OCI-LY1 (cell line): Measurements from ENCODE around the gene PTPRD.
"Not testable (repeated sequence)": the region's sequence is repeated elsewhere in the genome, so short reads cannot be mapped to it uniquely, and the experiment has no call there.

Experiments used
- H2AFZ ChIP-seq: fragments of 200-600 bp; sonication (generic), shearing (Covaris generic); 2 replicates; pipeline ENCODE4 v1.6.0; 2014; ENCODE audit warnings: antibody characterized with exemption, mild to moderate bottlenecking, low read length
- H3F3A ChIP-seq: fragments of 200-600 bp; sonication (generic), shearing (Covaris generic); 2 replicates; pipeline ENCODE4 v1.6.0; 2014; ENCODE audit warnings: mild to moderate bottlenecking, antibody characterized with exemption, low read length, moderate library complexity; ENCODE audit not compliant: insufficient read depth
- H3K27ac ChIP-seq: fragments of 200-600 bp; sonication (generic); 2 replicates; pipeline ENCODE4 v1.5.1; 2014; ENCODE audit warnings: low read length, mixed run types, mild to moderate bottlenecking, low read depth; ENCODE audit not compliant: poor library complexity, severe bottlenecking
- H3K27me3 ChIP-seq: fragments of 200-600 bp; sonication (generic); 2 replicates; pipeline ENCODE4 v1.6.0; 2014; ENCODE audit warnings: antibody characterized with exemption, mild to moderate bottlenecking, low read length, moderate library complexity; ENCODE audit not compliant: insufficient read depth
- H3K36me3 ChIP-seq: fragments of 200-600 bp; sonication (generic); 2 replicates; pipeline ENCODE4 v1.6.1; 2014; ENCODE audit warnings: mild to moderate bottlenecking, antibody characterized with exemption, low read length, moderate library complexity, mixed read lengths; ENCODE audit not compliant: insufficient read depth
- H3K4me1 ChIP-seq: fragments of 200-600 bp; sonication (generic); 2 replicates; pipeline ENCODE4 v1.5.1; 2014; ENCODE audit warnings: mild to moderate bottlenecking, low read length, moderate library complexity; ENCODE audit not compliant: insufficient read depth, severe bottlenecking
- H3K4me2 ChIP-seq: fragments of 200-600 bp; sonication (generic), shearing (Covaris generic); 2 replicates; pipeline ENCODE4 v1.6.1; 2014; ENCODE audit warnings: low read length
- H3K4me3 ChIP-seq: fragments of 200-600 bp; sonication (generic); 2 replicates; pipeline ENCODE4 v1.5.1; 2014; ENCODE audit warnings: low read length, low read depth, mild to moderate bottlenecking, mixed read lengths; ENCODE audit not compliant: poor library complexity, severe bottlenecking
- H3K79me2 ChIP-seq: fragments of 200-600 bp; shearing (Covaris generic); 2 replicates; pipeline ENCODE4 v1.6.1; 2016; ENCODE audit warnings: mixed run types, low read length, mixed read lengths; ENCODE audit not compliant: insufficient read depth
- H3K9ac ChIP-seq: fragments of 200-600 bp; sonication (generic), shearing (Covaris generic); 2 replicates; pipeline ENCODE4 v1.6.1; 2014; ENCODE audit warnings: mild to moderate bottlenecking, low read length, mixed read lengths
- H3K9me2 ChIP-seq: fragments of 200-600 bp; sonication (generic), shearing (Covaris generic); 2 replicates; pipeline ENCODE4 v1.6.1; 2014; ENCODE audit warnings: low read depth, mild to moderate bottlenecking, low read length, mixed read lengths
- H3K9me3 ChIP-seq: fragments of 200-600 bp; shearing (Covaris generic); 2 replicates; pipeline ENCODE4 v1.6.1; 2014; ENCODE audit warnings: low read length, mixed read lengths
- H4K20me1 ChIP-seq: fragments of 200-600 bp; sonication (generic), shearing (Covaris generic); 2 replicates; pipeline ENCODE4 v1.6.0; 2016; ENCODE audit warnings: mild to moderate bottlenecking, low read length; ENCODE audit not compliant: insufficient read depth
- EZH2 ChIP-seq: fragments of 200-600 bp; sonication (generic), shearing (Covaris generic); IDR thresholded peaks from 2 replicates; pipeline ENCODE4 v1.8.0; 2017; ENCODE audit warnings: borderline replicate concordance, mixed run types, mild to moderate bottlenecking, antibody characterized with exemption, low read length, moderate library complexity, mixed read lengths
- TF ChIP-seq, protein P1 (sequence below): fragments of 200-600 bp; sonication (generic), shearing (Covaris generic); IDR thresholded peaks from 2 replicates; pipeline ENCODE4 v1.5.1; 2017; ENCODE audit warnings: mild to moderate bottlenecking, antibody characterized with exemption, low read length, moderate library complexity, mixed read lengths

Gene PTPRD

DNA sequence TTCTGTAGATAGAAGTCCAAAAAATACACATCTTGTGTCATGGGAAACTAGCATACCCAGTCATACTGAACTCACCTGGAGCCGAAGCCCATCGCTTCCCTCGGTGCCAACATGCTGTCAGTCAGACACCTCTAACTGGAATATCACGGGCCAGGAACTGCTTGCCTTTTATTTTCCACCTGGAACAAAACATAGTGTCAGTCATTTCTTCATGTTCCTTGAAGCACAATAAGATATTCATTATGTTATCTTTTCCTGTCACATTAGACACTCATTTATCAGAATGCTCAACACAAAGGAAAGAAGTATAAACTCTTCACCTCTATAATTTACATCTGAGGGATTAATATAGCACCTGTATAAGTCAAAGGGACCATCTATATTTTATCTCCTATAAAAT, 674.4 kb downstream of the PTPRD start:
- Histone ChIP-seq H3K9me2 (no peaks in the 10 kb centered on the region), H3K4me1 (no peaks in the 10 kb centered on the region), H2AFZ (no peak overlapping the region), H3K79me2 (no peaks in the 10 kb centered on the region), H4K20me1 (no peaks in the 10 kb centered on the region), H3K4me2 (no peak overlapping the region), H3F3A (no peaks in the 10 kb centered on the region), H3K27ac (no peak overlapping the region), H3K9me3 (no peaks in the 10 kb centered on the region), H3K4me3 (no peak overlapping the region), H3K36me3 (no peaks in the 10 kb centered on the region), H3K9ac (no peak overlapping the region), H3K27me3 (no peaks in the 10 kb centered on the region)
- TF ChIP-seq EZH2 = no peak
- TF ChIP-seq, protein P1, sequence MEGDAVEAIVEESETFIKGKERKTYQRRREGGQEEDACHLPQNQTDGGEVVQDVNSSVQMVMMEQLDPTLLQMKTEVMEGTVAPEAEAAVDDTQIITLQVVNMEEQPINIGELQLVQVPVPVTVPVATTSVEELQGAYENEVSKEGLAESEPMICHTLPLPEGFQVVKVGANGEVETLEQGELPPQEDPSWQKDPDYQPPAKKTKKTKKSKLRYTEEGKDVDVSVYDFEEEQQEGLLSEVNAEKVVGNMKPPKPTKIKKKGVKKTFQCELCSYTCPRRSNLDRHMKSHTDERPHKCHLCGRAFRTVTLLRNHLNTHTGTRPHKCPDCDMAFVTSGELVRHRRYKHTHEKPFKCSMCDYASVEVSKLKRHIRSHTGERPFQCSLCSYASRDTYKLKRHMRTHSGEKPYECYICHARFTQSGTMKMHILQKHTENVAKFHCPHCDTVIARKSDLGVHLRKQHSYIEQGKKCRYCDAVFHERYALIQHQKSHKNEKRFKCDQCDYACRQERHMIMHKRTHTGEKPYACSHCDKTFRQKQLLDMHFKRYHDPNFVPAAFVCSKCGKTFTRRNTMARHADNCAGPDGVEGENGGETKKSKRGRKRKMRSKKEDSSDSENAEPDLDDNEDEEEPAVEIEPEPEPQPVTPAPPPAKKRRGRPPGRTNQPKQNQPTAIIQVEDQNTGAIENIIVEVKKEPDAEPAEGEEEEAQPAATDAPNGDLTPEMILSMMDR = no peak

- not testable (repeated sequence) for H3K9ac ChIP-seq, H2AFZ ChIP-seq, H3K9me3 ChIP-seq, H3K27me3 ChIP-seq, H3K4me1 ChIP-seq, H3K36me3 ChIP-seq, H3K79me2 ChIP-seq, H3K9me2 ChIP-seq, H3K4me3 ChIP-seq, H3F3A ChIP-seq, H4K20me1 ChIP-seq, H3K27ac ChIP-seq, H3K4me2 ChIP-seq
Observed at GRCh38 chr9:9931464-9931863, 681.3 kb downstream of the PTPRD start.

DNA sequence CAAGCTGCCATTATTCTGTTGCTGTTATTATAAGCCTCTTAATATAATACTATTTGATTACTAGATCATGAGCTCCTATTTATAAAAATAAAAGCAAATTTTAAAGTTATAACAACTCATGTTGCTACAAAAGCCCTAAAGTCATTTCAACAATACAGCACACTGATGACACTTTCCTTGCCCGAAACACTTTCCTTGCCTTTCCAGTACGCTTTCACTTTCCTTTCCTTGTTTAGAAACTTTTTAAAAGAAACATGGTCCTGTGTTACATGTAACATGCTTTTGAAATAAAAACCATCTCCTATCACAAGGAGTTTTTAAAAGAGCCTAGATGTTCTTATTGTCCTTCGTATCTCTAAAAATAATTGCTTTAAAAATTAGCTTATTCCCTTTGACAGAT, 688.4 kb downstream of the PTPRD start:
- Histone ChIP-seq H3K9me2 (no peaks in the 10 kb centered on the region), H3K36me3 (no peaks in the 10 kb centered on the region), H4K20me1 (no peaks in the 10 kb centered on the region), H3F3A (no peaks in the 10 kb centered on the region), H3K9ac (no peak overlapping the region), H3K4me1 (peaks cover 9% of the 10 kb centered on the region), H3K4me2 (no peak overlapping the region), H3K79me2 (no peaks in the 10 kb centered on the region), H3K9me3 (no peaks in the 10 kb centered on the region), H3K27me3 (no peaks in the 10 kb centered on the region), H3K4me3 (no peak overlapping the region), H3K27ac (no peak overlapping the region), H2AFZ (no peak overlapping the region)
- TF ChIP-seq, protein P1 = no peak
- no peak for TF ChIP-seq EZH2

- Histone ChIP-seq H4K20me1 (no peaks in the 10 kb centered on the region), H3K27me3 (no peaks in the 10 kb centered on the region), H3K9me2 (no peaks in the 10 kb centered on the region), H3K36me3 (no peaks in the 10 kb centered on the region), H2AFZ (no peak overlapping the region), H3K9me3 (no peaks in the 10 kb centered on the region), H3K4me1 (peaks cover 12% of the 10 kb centered on the region), H3K4me2 (no peak overlapping the region), H3K9ac (no peak overlapping the region), H3K4me3 (no peak overlapping the region), H3K79me2 (no peaks in the 10 kb centered on the region), H3K27ac (no peak overlapping the region), H3F3A (no peaks in the 10 kb centered on the region)
- no peak for TF ChIP-seq EZH2
- TF ChIP-seq, protein P1 = no peak
Observed at GRCh38 chr9:9921805-9922204, 691.0 kb downstream of the PTPRD start.
